Measurements from ENCODE around the gene SLC22A4.

The SLC22A4 gene

DNA sequence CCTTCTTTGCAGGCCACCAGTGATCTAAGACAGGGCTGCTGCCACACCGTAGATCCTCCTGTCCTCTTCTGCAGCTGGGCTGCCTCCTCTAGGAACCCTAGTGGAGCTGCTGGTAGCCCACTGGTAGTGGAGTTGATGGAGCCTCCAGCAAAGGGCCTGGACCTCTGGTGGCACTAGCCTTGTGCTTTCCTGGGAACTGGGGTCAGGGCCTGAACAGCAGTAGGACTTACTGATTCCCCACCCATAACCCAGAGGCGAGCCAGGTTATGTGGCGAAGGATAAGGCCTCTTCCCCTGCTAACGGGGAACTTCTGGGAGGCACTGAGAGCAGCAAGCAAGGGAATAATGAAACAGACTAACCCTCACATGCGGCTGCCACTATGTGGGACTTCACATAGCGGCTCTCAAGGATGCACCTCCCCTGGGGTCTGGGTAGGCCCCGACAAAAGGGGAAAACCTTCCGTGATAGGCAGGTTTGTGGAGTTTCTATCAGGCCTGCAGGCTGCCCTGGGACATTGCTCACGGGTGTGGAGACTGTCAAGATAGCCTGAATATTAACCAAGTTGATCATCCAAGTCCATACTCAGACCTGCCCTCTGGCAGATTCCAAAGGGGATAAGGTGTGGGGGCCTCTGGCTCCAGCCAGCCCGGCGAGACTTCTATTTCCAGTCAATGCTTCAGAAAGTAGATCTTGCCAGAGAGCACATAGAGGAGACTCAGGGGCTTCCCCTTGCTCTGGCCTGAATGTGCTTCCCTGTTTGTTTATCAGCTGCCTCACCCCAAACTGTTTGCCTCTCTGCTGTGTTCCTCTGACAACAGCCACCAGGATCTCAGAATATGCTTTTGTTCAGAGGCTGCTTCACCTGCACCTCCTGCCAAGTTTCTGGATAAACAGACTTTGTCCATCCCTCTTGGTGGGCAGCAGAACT is 7.4 kb downstream of the SLC22A4 start:
- no peak overlapping the region for H2AFZ ChIP-seq (ENCODE audit: low read length)
- no peaks in the 10 kb centered on the region for H3K4me1 ChIP-seq (ENCODE audit: low read length)
- H3K36me3 ChIP-seq (replicated peaks; ENCODE audit: insufficient read depth, low read length) = no peaks in the 10 kb centered on the region
- H3K9me3 ChIP-seq (replicated peaks; ENCODE audit: insufficient read depth, low read length) = no peaks in the 10 kb centered on the region
- H3F3A ChIP-seq (ENCODE audit: insufficient read depth, low read length) = no peaks in the 10 kb centered on the region
- H3K4me3 ChIP-seq (ENCODE audit: low read length) = no peak overlapping the region
- no peak overlapping the region for H3K27ac ChIP-seq (ENCODE audit: low read length)
- no peak for TF ChIP-seq EZH2 (optimal IDR thresholded peaks at IDR 0.05; ENCODE audit: low read depth, low read length)
- TF ChIP-seq EZH2phosphoT487 (IDR thresholded peaks at IDR 0.05; ENCODE audit: low read length) = no peak
- TF ChIP-seq, protein P1, sequence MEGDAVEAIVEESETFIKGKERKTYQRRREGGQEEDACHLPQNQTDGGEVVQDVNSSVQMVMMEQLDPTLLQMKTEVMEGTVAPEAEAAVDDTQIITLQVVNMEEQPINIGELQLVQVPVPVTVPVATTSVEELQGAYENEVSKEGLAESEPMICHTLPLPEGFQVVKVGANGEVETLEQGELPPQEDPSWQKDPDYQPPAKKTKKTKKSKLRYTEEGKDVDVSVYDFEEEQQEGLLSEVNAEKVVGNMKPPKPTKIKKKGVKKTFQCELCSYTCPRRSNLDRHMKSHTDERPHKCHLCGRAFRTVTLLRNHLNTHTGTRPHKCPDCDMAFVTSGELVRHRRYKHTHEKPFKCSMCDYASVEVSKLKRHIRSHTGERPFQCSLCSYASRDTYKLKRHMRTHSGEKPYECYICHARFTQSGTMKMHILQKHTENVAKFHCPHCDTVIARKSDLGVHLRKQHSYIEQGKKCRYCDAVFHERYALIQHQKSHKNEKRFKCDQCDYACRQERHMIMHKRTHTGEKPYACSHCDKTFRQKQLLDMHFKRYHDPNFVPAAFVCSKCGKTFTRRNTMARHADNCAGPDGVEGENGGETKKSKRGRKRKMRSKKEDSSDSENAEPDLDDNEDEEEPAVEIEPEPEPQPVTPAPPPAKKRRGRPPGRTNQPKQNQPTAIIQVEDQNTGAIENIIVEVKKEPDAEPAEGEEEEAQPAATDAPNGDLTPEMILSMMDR (IDR thresholded peaks at IDR 0.05; ENCODE audit: low read length) = no peak
- no peaks in the 10 kb centered on the region for H4K20me1 ChIP-seq (ENCODE audit: insufficient read depth, low read length)
- DNase-seq = no peak
- no peaks in the 10 kb centered on the region for H3K79me2 ChIP-seq (ENCODE audit: low read length)
- H3K27me3 ChIP-seq (replicated peaks; ENCODE audit: insufficient read depth, low read length) = no peaks in the 10 kb centered on the region
- H3K9me2 ChIP-seq (replicated peaks; ENCODE audit: insufficient read depth, low read length) = no peaks in the 10 kb centered on the region
- no peak overlapping the region for H3K9ac ChIP-seq (ENCODE audit: low read length)
- no peak overlapping the region for H3K4me2 ChIP-seq (ENCODE audit: low read depth, low read length)

- Histone ChIP-seq H3K4me2 (ENCODE audit: low read depth, low read length) (no peak overlapping the region), H3K4me3 (ENCODE audit: low read length) (no peak overlapping the region), H3K9me3 (replicated peaks; ENCODE audit: insufficient read depth, low read length) (no peaks in the 10 kb centered on the region), H3K4me1 (ENCODE audit: low read length) (no peaks in the 10 kb centered on the region), H3K9ac (ENCODE audit: low read length) (no peak overlapping the region), H3K27me3 (replicated peaks; ENCODE audit: insufficient read depth, low read length) (no peaks in the 10 kb centered on the region), H3K27ac (ENCODE audit: low read length) (no peak overlapping the region), H4K20me1 (ENCODE audit: insufficient read depth, low read length) (no peaks in the 10 kb centered on the region), H3K36me3 (replicated peaks; ENCODE audit: insufficient read depth, low read length) (no peaks in the 10 kb centered on the region), H3F3A (ENCODE audit: insufficient read depth, low read length) (no peaks in the 10 kb centered on the region), H2AFZ (ENCODE audit: low read length) (no peak overlapping the region), H3K79me2 (ENCODE audit: low read length) (no peaks in the 10 kb centered on the region), H3K9me2 (replicated peaks; ENCODE audit: insufficient read depth, low read length) (no peaks in the 10 kb centered on the region)
- DNase-seq = no peak
- no peak for TF ChIP-seq EZH2phosphoT487 (IDR thresholded peaks at IDR 0.05; ENCODE audit: low read length)
- TF ChIP-seq, protein P1 (IDR thresholded peaks at IDR 0.05; ENCODE audit: low read length) = no peak
- no peak for TF ChIP-seq EZH2 (optimal IDR thresholded peaks at IDR 0.05; ENCODE audit: low read depth, low read length)
Observed at GRCh38 chr5:132302413-132302812, 8.2 kb downstream of the SLC22A4 start.

DNA sequence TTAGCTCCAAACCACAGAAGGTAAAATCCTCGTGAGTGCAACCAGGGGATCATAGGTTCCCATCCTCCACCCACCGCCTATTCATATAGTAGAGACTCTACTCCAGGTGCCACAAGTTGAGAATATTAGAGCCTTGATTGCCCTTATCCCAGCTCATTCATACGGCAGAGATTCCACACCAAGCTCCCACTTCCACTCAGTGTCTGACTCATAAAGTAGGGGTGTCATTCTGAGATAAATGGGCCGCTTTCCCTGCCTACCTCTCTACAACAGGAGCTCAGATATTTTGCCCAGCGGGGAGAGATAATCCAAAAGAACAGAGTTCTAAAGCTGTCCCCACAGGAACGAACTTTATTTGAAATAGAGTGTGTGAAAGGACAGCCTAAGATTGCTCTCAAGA is 9.4 kb downstream of the SLC22A4 start:
- H4K20me1 ChIP-seq (ENCODE audit: insufficient read depth, low read length) = no peaks in the 10 kb centered on the region
- H3K79me2 ChIP-seq (ENCODE audit: low read length) = no peaks in the 10 kb centered on the region
- H3K27ac ChIP-seq (ENCODE audit: low read length) = no peak overlapping the region
- TF ChIP-seq EZH2phosphoT487 (IDR thresholded peaks at IDR 0.05; ENCODE audit: low read length) (no peak), EZH2 (optimal IDR thresholded peaks at IDR 0.05; ENCODE audit: low read depth, low read length) (no peak)
- TF ChIP-seq, protein P1 (IDR thresholded peaks at IDR 0.05; ENCODE audit: low read length) = no peak
- H3K9ac ChIP-seq (ENCODE audit: low read length) = no peak overlapping the region
- no peak overlapping the region for H3K4me2 ChIP-seq (ENCODE audit: low read depth, low read length)
- H3K4me3 ChIP-seq (ENCODE audit: low read length) = no peak overlapping the region
- no peaks in the 10 kb centered on the region for H3K9me3 ChIP-seq (replicated peaks; ENCODE audit: insufficient read depth, low read length)
- no peaks in the 10 kb centered on the region for H3F3A ChIP-seq (ENCODE audit: insufficient read depth, low read length)
- H3K36me3 ChIP-seq (replicated peaks; ENCODE audit: insufficient read depth, low read length) = no peaks in the 10 kb centered on the region
- H3K4me1 ChIP-seq (ENCODE audit: low read length) = no peaks in the 10 kb centered on the region
- H3K9me2 ChIP-seq (replicated peaks; ENCODE audit: insufficient read depth, low read length) = no peaks in the 10 kb centered on the region
- no peak overlapping the region for H2AFZ ChIP-seq (ENCODE audit: low read length)
- H3K27me3 ChIP-seq (replicated peaks; ENCODE audit: insufficient read depth, low read length) = no peaks in the 10 kb centered on the region
- DNase-seq = no peak

Data from MM.1S (cell line).